DOHH2 (cell line): ENCODE results near the gene KCNMA1.

ENCODE experiments used
- CTCF ChIP-seq: fragments of 200-600 bp; sonication (generic); IDR thresholded peaks from one replicate; pipeline ENCODE4 v1.5.1; 2014; ENCODE audit warnings: antibody characterized with exemption, mild to moderate bottlenecking, low read depth, low read length; ENCODE audit not compliant: poor library complexity, severe bottlenecking
- EZH2phosphoT487 ChIP-seq: fragments of 200-600 bp; sonication (generic); IDR thresholded peaks from 2 replicates; pipeline ENCODE4 v1.6.1; 2017; ENCODE audit warnings: borderline replicate concordance, mild to moderate bottlenecking, antibody characterized with exemption, low read length, moderate library complexity, mixed read lengths

GRCh38 chr10:77416311-77417135 lies 221.1 kb downstream of the KCNMA1 start:
- TF ChIP-seq CTCF, result no peak
- no peak for TF ChIP-seq EZH2phosphoT487
